AG04450 (cell line): Measurements from ENCODE around the gene C4orf50. TPM values are rescaled to one million over a fixed set of nuclear protein-coding genes. Genes with fewer than 3 reads are reported as not detected.

ENCODE experiments used
- CTCF ChIA-PET: fragments of 300-600, 350-600 bp; formaldehyde crosslinking; extraction: SDS; loops from one replicate; lab custom pipeline; 2022; ENCODE audit warnings: antibody characterized with exemption, inconsistent platforms; lab: Charles Lee
- POLR2A ChIA-PET: fragments of 350-600 bp; formaldehyde crosslinking; extraction: SDS; loops from one replicate; lab custom pipeline; 2021; ENCODE audit warnings: antibody characterized with exemption, inconsistent platforms; lab: Yijun Ruan, JAX
- DNase-seq: peaks from one replicate; pipeline ENCODE4 v3.0.0-alpha.2; 2011; ENCODE audit warnings: low read depth, low spot score
- H3K27ac ChIP-seq: one replicate; pipeline ENCODE4 v1.5.1; 2012; ENCODE audit warnings: low read depth, low read length, control low read depth
- H3K27me3 ChIP-seq: one replicate; pipeline ENCODE4 v1.6.0; 2012; ENCODE audit warnings: low read length; ENCODE audit not compliant: control insufficient read depth, insufficient read depth
- H3K4me3 ChIP-seq: 2 replicates; pipeline ENCODE4 v1.5.1; 2011; ENCODE audit warnings: mild to moderate bottlenecking, low read depth, low read length, control low read depth
- H3K9me3 ChIP-seq: 2 replicates; pipeline ENCODE4 v1.5.1; 2012; ENCODE audit warnings: low read length; ENCODE audit not compliant: control insufficient read depth, insufficient read depth
- polyA plus RNA-seq: library from polyadenylated mRNA; depleted of rRNA; stranded (reverse); fragments of >200 nt; gene quantifications from 2 replicates; pipeline ENCODE4 v1.2.3, GENCODE V29; 2011
- TF ChIP-seq, protein P1 (sequence below): IDR thresholded peaks from 2 replicates; pipeline ENCODE4 v1.5.1; 2011; ENCODE audit warnings: low read depth, low read length, control low read depth, inconsistent platforms

The C4orf50 gene
- polyA plus RNA-seq, 1 experiment = not detected

DNA sequence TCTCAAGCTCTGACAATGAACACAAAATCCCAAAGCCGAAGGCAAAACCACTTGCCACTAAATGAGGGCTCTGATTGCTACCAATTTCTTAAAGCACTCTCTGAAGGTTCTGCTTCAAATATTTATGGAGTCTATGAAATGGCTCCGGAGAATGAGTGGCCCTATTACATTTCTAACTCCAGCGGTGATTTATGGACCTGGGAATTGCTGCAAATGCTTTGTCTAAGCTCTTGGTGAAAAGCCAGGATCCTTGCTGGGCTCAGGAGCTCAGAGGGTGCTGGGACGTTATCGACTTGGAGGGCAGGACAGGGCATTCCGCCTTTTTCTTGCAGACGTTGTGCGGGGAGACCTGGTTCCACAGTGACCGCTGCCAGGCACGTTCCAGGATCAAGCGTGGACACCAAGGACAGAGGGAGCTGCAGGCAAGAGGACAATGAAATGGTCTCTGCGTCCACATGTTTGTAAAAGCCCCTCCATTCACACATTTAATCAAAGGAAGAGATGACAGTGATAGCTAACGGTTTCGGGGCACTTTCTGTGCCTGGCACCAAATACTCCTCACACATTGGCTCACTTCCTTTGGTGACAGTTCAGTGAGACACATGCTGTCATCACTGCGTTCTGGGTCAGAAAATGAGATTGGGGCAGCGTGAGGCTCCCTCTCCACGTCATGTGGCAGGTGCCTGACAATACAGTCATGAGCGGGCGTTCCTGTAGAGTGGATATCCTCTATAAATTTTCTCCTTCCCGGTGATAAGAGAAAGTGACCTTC is 58.8 kb downstream of the C4orf50 start:
- ChIA-PET POLR2A (no interaction called here), CTCF (no interaction called here)
- H3K9me3 ChIP-seq = no peaks in the 10 kb centered on the region
- TF ChIP-seq, protein P1, sequence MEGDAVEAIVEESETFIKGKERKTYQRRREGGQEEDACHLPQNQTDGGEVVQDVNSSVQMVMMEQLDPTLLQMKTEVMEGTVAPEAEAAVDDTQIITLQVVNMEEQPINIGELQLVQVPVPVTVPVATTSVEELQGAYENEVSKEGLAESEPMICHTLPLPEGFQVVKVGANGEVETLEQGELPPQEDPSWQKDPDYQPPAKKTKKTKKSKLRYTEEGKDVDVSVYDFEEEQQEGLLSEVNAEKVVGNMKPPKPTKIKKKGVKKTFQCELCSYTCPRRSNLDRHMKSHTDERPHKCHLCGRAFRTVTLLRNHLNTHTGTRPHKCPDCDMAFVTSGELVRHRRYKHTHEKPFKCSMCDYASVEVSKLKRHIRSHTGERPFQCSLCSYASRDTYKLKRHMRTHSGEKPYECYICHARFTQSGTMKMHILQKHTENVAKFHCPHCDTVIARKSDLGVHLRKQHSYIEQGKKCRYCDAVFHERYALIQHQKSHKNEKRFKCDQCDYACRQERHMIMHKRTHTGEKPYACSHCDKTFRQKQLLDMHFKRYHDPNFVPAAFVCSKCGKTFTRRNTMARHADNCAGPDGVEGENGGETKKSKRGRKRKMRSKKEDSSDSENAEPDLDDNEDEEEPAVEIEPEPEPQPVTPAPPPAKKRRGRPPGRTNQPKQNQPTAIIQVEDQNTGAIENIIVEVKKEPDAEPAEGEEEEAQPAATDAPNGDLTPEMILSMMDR = no peak
- H3K27me3 ChIP-seq = no peaks in the 10 kb centered on the region
- DNase-seq = no peak
- no peak overlapping the region for H3K27ac ChIP-seq
- no peak overlapping the region for H3K4me3 ChIP-seq

GRCh38 chr4:5958199-5958735 is 60.0 kb downstream of the C4orf50 start:
- ChIA-PET POLR2A (no interaction called here), CTCF (no interaction called here)
- Histone ChIP-seq H3K27ac (no peak overlapping the region), H3K9me3 (no peaks in the 10 kb centered on the region), H3K27me3 (no peaks in the 10 kb centered on the region), H3K4me3 (no peak overlapping the region)
- TF ChIP-seq, protein P1 = no peak
- DNase-seq = no peak

GRCh38 chr4:5957076-5957475 is 61.2 kb downstream of the C4orf50 start:
- TF ChIP-seq, protein P1 = no peak
- Histone ChIP-seq H3K9me3 (no peaks in the 10 kb centered on the region; the same call in 1 of the 2 replicates), H3K27ac (no peak overlapping the region), H3K27me3 (no peaks in the 10 kb centered on the region), H3K4me3 (no peak overlapping the region)
- ChIA-PET CTCF (no interaction called here), POLR2A (interaction anchor here (0.6 kb wide), 1 partner anchor 1104 kb away, joined by 4 read pairs; no protein-coding TSS in a partner anchor)
- DNase-seq = no peak

- DNase-seq = no peak
- CTCF ChIA-PET = no interaction called here
- Histone ChIP-seq H3K4me3 (no peak overlapping the region), H3K9me3 (no peaks in the 10 kb centered on the region; the same call in 1 of the 2 replicates), H3K27me3 (no peaks in the 10 kb centered on the region), H3K27ac (no peak overlapping the region)
- POLR2A ChIA-PET = interaction anchor here (0.6 kb wide), 1 partner anchor 1104 kb away, joined by 4 read pairs; no protein-coding TSS in a partner anchor
- TF ChIP-seq, protein P1 = no peak
These were observed 61.8 kb downstream of the C4orf50 start for GRCh38 chr4:5956285-5957021.
